K562 (cell line): ENCODE measurements around the gene FUNDC2. TPM values are rescaled to one million over a fixed set of nuclear protein-coding genes. Genes with fewer than 3 reads are reported as not detected.
A peak's percentile ranks its signal among the peaks of the same experiment; 100 is the strongest.

Experiments
- FOSL1 ChIP-seq: fragments of 200-800 bp; sonication (Bioruptor generic); conservative IDR thresholded peaks from 2 replicates; pipeline ENCODE4 v1.6.1; 2016; ENCODE audit warnings: missing genetic modification characterization, missing compliant biosample characterization
- FOXP4 ChIP-seq: sonication (generic); formaldehyde crosslinking; IDR thresholded peaks from 2 replicates; pipeline ENCODE4 v1.8.0; 2022; ENCODE audit warnings: mild to moderate bottlenecking, missing genetic modification reagents, borderline replicate concordance
- JUND ChIP-seq, 2 experiments: IDR thresholded peaks; 2 replicates in 1 of 2; 3 replicates in 1 of 2; pipeline ENCODE4 v1.6.1; 2011; ENCODE audit warnings: borderline replicate concordance in 2 of 2, low read depth in 2 of 2, low read length in 2 of 2, improper control_type of control experiment in 1 of 2, missing biosample characterization in 1 of 2, missing genetic modification characterization in 1 of 2, missing genetic modification reagents in 1 of 2
- MAX ChIP-seq: sonication (generic); formaldehyde crosslinking; IDR thresholded peaks from 2 replicates; pipeline ENCODE4 v1.9.0; 2022; ENCODE audit warnings: mild to moderate bottlenecking, missing genetic modification reagents
- MECOM ChIP-seq: fragments of 250-450 bp; sonication (Bioruptor Pico); IDR thresholded peaks from 2 replicates; pipeline ENCODE4 v1.8.0; 2022; ENCODE audit warnings: inconsistent platforms
- NCOR1 ChIP-seq: fragments of 450-650 bp; IDR thresholded peaks from 2 replicates; pipeline ENCODE4 v1.6.1; 2016; ENCODE audit warnings: mild to moderate bottlenecking, moderate library complexity
- RNF2 ChIP-seq: sonication (generic); IDR thresholded peaks from 2 replicates; pipeline ENCODE4 v1.6.1; 2016
- TAF15 ChIP-seq: fragments of 200-400 bp; formaldehyde crosslinking; IDR thresholded peaks from 2 replicates; pipeline ENCODE4 v1.6.1; 2017; ENCODE audit warnings: mild to moderate bottlenecking, low read depth, low read length, moderate library complexity
- TEAD4 ChIP-seq, 2 experiments: sonication (generic) in 1 of 2; formaldehyde crosslinking in 1 of 2; IDR thresholded peaks; 2 replicates each; pipeline versions ENCODE4 v1.6.1 to v1.8.0; 2012 to 2022; ENCODE audit warnings: borderline replicate concordance in 1 of 2, inconsistent platforms in 1 of 2, low read length in 1 of 2, mild to moderate bottlenecking in 1 of 2, missing genetic modification reagents in 1 of 2
- THAP7 ChIP-seq: fragments of 250-450 bp; sonication (Bioruptor Pico); IDR thresholded peaks from 2 replicates; pipeline ENCODE4 v1.5.0; 2021
- ZC3H4 ChIP-seq: sonication (generic); formaldehyde crosslinking; IDR thresholded peaks from 2 replicates; pipeline ENCODE4 v1.9.0; 2021; ENCODE audit warnings: missing genetic modification reagents, borderline replicate concordance
- ZNF318 ChIP-seq, 2 experiments: fragments of 450-650 bp; IDR thresholded peaks; 2 replicates each; pipeline ENCODE4 v1.6.1; 2016; ENCODE audit warnings: mild to moderate bottlenecking in 2 of 2, borderline replicate concordance in 1 of 2, low read depth in 1 of 2, moderate library complexity in 1 of 2
- ZNF511 ChIP-seq: sonication (generic); formaldehyde crosslinking; IDR thresholded peaks from 2 replicates; pipeline ENCODE4 v1.8.0; 2022; ENCODE audit warnings: mild to moderate bottlenecking, missing genetic modification reagents
- polyA plus RNA-seq, 8 experiments: library from polyadenylated mRNA; depleted of rRNA in 4 of 8; stranded (reverse) in 5 of 8; unstranded in 3 of 8; fragments of >200 nt; fragmentation: Nextera tagmentation in 2 of 8; fragmentation: Illumina TruSeq in 1 of 8; extraction: Ambion mirVana in 2 of 8; extraction: Trizol in 1 of 8; gene quantifications; 2 replicates each; pipeline versions ENCODE4 v1.2.1 to v1.2.3, GENCODE V29; 2011 to 2014; ENCODE audit warnings: inconsistent platforms in 1 of 8, missing spikeins in 1 of 8
- total RNA-seq, 7 experiments: library from RNA; depleted of rRNA in 6 of 7; stranded (reverse); fragments of >200 nt in 6 of 7; fragmentation: Illumina TruSeq in 2 of 7; extraction: Trizol in 2 of 7; gene quantifications; 2 replicates each; pipeline versions ENCODE4 v1.2.1 to v1.2.3, GENCODE V29; 2011 to 2021; ENCODE audit warnings: low replicate concordance in 1 of 7

Gene FUNDC2
- total and polyA plus RNA-seq, 9 of the 15 experiments (the other 6 are each of a cell fraction or from before 2014, with no cell fraction given) = 50.6 to 235 (median 123) TPM

- no peak for TF ChIP-seq TAF15
- TF ChIP-seq JUND (IDR thresholded peaks at IDR 0.05; ENCODE audit: borderline replicate concordance, low read depth, low read length) = peak; percentile 20; the same call in 1 of the 2 replicates
- TF ChIP-seq JUND (tag; IDR thresholded peaks at IDR 0.05; ENCODE audit: borderline replicate concordance, low read depth, low read length) = no peak; the same call in 2 of the 3 replicates
- no peak for TF ChIP-seq ZNF318 (IDR thresholded peaks at IDR 0.05; ENCODE audit: borderline replicate concordance in 1 of 2, low read depth in 1 of 2)
- no peak for TF ChIP-seq ZC3H4 (CRISPR knock-in tag)
- TF ChIP-seq NCOR1 = peak; percentile 13; the same call in 1 of the 2 replicates
- TF ChIP-seq MAX (CRISPR knock-in tag) = no peak
- TF ChIP-seq THAP7 (CRISPR knock-in tag) = no peak
- no peak for TF ChIP-seq FOXP4 (CRISPR knock-in tag)
- TF ChIP-seq ZNF511 (CRISPR knock-in tag) = no peak
- TF ChIP-seq RNF2 = no peak
- TF ChIP-seq FOSL1 (tag) = peak; percentile 51; the same call in 1 of the 2 replicates
- TF ChIP-seq TEAD4 (IDR thresholded peaks at IDR 0.05; ENCODE audit: low read length) = peak; percentile 17; the same call in 1 of the 2 replicates
- TF ChIP-seq TEAD4 (CRISPR knock-in tag; IDR thresholded peaks at IDR 0.05; ENCODE audit: borderline replicate concordance) = no peak
- TF ChIP-seq MECOM (CRISPR knock-in tag) = 0 out of 2 replicates have a peak, but pooled peaks have one; percentile 52
Observed at GRCh38 chrX:155005190-155005589, 21.5 kb upstream of the FUNDC2 start (continued).
